ENCODE data around the gene TGFBR3L.
"Not testable (repeated sequence)": the region's sequence is repeated elsewhere in the genome, so short reads cannot be mapped to it uniquely, and the experiment has no call there.

The TGFBR3L gene

GRCh38 chr19:7879111-7879807 lies 35.4 kb upstream of the TGFBR3L start:
- in situ Hi-C loops (cut with HindIII; ENCODE audit: low sequenced_read_pairs), result no loop called here

- in situ Hi-C loops (cut with HindIII; ENCODE audit: low sequenced_read_pairs), result no loop called here
Measured at GRCh38 chr19:7879836-7880235, 34.8 kb upstream of the TGFBR3L start.

GRCh38 chr19:7881910-7882309 lies 32.7 kb upstream of the TGFBR3L start:
- in situ Hi-C loops (cut with HindIII; ENCODE audit: low sequenced_read_pairs), result no loop called here

GRCh38 chr19:7883105-7883504 lies 31.5 kb upstream of the TGFBR3L start:
- in situ Hi-C loops (cut with HindIII; ENCODE audit: low sequenced_read_pairs), result no loop called here

GRCh38 chr19:7883796-7884570 lies 30.6 kb upstream of the TGFBR3L start:
- in situ Hi-C loops (cut with HindIII; ENCODE audit: low sequenced_read_pairs), result no loop called here

- in situ Hi-C loops (cut with HindIII; ENCODE audit: low sequenced_read_pairs), result no loop called here
Measured at GRCh38 chr19:7885818-7886217, 28.8 kb upstream of the TGFBR3L start.

GRCh38 chr19:7887408-7888144 lies 27.1 kb upstream of the TGFBR3L start:
- in situ Hi-C loops (cut with HindIII; ENCODE audit: low sequenced_read_pairs), result no loop called here

GRCh38 chr19:7888145-7888825 lies 26.3 kb upstream of the TGFBR3L start, which contains the start of gene LRRC8E:
Gene LRRC8E, plus strand, starts transcription at chr19:7888510. Its CDS starts 7,094 bp downstream, at chr19:7895604.
- in situ Hi-C loops (cut with HindIII; ENCODE audit: low sequenced_read_pairs), result no loop called here

GRCh38 chr19:7888826-7889217 lies 25.8 kb upstream of the TGFBR3L start:
- in situ Hi-C loops (cut with HindIII; ENCODE audit: low sequenced_read_pairs), result no loop called here

GRCh38 chr19:7893362-7894101 lies 21.1 kb upstream of the TGFBR3L start:
- in situ Hi-C loops (cut with HindIII; ENCODE audit: low sequenced_read_pairs), result not testable (repeated sequence)

- in situ Hi-C loops (cut with HindIII; ENCODE audit: low sequenced_read_pairs), result no loop called here
Measured at GRCh38 chr19:7894612-7895309, 19.9 kb upstream of the TGFBR3L start.

GRCh38 chr19:7895565-7895964 lies 19.1 kb upstream of the TGFBR3L start:
- in situ Hi-C loops (cut with HindIII; ENCODE audit: low sequenced_read_pairs), result no loop called here

GRCh38 chr19:7897292-7897691 lies 17.3 kb upstream of the TGFBR3L start:
- in situ Hi-C loops (cut with HindIII; ENCODE audit: low sequenced_read_pairs), result no loop called here

- in situ Hi-C loops (cut with HindIII; ENCODE audit: low sequenced_read_pairs), result no loop called here
Measured at GRCh38 chr19:7898967-7899366, 15.7 kb upstream of the TGFBR3L start.

GRCh38 chr19:7899751-7900378 lies 14.8 kb upstream of the TGFBR3L start:
- in situ Hi-C loops (cut with HindIII; ENCODE audit: low sequenced_read_pairs), result no loop called here

GRCh38 chr19:7900401-7900870 lies 14.2 kb upstream of the TGFBR3L start:
- in situ Hi-C loops (cut with HindIII; ENCODE audit: low sequenced_read_pairs), result no loop called here

- in situ Hi-C loops (cut with HindIII; ENCODE audit: low sequenced_read_pairs), result no loop called here
Measured at GRCh38 chr19:7900931-7901330, 13.7 kb upstream of the TGFBR3L start.

- in situ Hi-C loops (cut with HindIII; ENCODE audit: low sequenced_read_pairs), result no loop called here
Measured at GRCh38 chr19:7901337-7901736, 13.3 kb upstream of the TGFBR3L start.

GRCh38 chr19:7902796-7903243 lies 11.8 kb upstream of the TGFBR3L start:
- in situ Hi-C loops (cut with HindIII; ENCODE audit: low sequenced_read_pairs), result no loop called here
